GM23338 (cell line): ENCODE results near the gene SEMG2. TPM values are rescaled to one million over a fixed set of nuclear protein-coding genes. Genes with fewer than 3 reads are reported as not detected.

ENCODE experiments used
- ATAC-seq: fragments of 200-7000 bp; cut with Tn5 transposase; 3 replicates; pipeline ENCODE4 v1.9.1; 2020
- DNase-seq: peaks from one replicate; pipeline ENCODE4 v3.0.0-alpha.2; 2015; ENCODE audit warnings: low spot score
- H2AFZ ChIP-seq: fragments of 200-600 bp; sonication (generic); 2 replicates; pipeline ENCODE4 v1.8.0; 2016; ENCODE audit warnings: antibody characterized with exemption, mild to moderate bottlenecking, moderate library complexity
- H3F3A ChIP-seq: fragments of 200-600 bp; sonication (generic); replicated peaks from 2 replicates; pipeline ENCODE4 v1.8.0; 2017; ENCODE audit warnings: antibody characterized with exemption, mixed run types, low read depth
- H3K27ac ChIP-seq: fragments of 200-600 bp; sonication (generic); 2 replicates; pipeline ENCODE4 v1.6.1; 2016; ENCODE audit warnings: low read depth
- H3K27me3 ChIP-seq: fragments of 200-600 bp; sonication (generic); 2 replicates; pipeline ENCODE4 v1.8.0; 2016; ENCODE audit warnings: mild to moderate bottlenecking, mixed run types, moderate library complexity; ENCODE audit not compliant: insufficient read depth
- H3K36me3 ChIP-seq: fragments of 200-600 bp; sonication (generic); 2 replicates; pipeline ENCODE4 v1.8.0; 2016; ENCODE audit warnings: mild to moderate bottlenecking; ENCODE audit not compliant: insufficient read depth
- H3K4me1 ChIP-seq: fragments of 200-600 bp; sonication (generic); 2 replicates; pipeline ENCODE4 v1.8.0; 2016; ENCODE audit warnings: mild to moderate bottlenecking, moderate library complexity; ENCODE audit not compliant: insufficient read depth
- H3K4me2 ChIP-seq: fragments of 200-600 bp; sonication (generic); 2 replicates; pipeline ENCODE4 v1.7.1; 2017; ENCODE audit warnings: mixed run types
- H3K4me3 ChIP-seq: fragments of 200-600 bp; sonication (generic); 2 replicates; pipeline ENCODE4 v1.6.1; 2016; ENCODE audit warnings: mixed run types
- H3K79me2 ChIP-seq: fragments of 200-600 bp; sonication (generic); replicated peaks from 2 replicates; pipeline ENCODE4 v1.8.0; 2017; ENCODE audit warnings: mild to moderate bottlenecking; ENCODE audit not compliant: insufficient read depth
- H3K9me2 ChIP-seq: fragments of 200-600 bp; sonication (generic); 2 replicates; pipeline ENCODE4 v1.8.0; 2017; ENCODE audit not compliant: insufficient read depth
- H4K20me1 ChIP-seq: fragments of 200-600 bp; sonication (generic); replicated peaks from 2 replicates; pipeline ENCODE4 v1.8.0; 2017; ENCODE audit warnings: mild to moderate bottlenecking; ENCODE audit not compliant: insufficient read depth
- H3K27ac Mint-ChIP-seq: 2 replicates; pipeline ENCODE4 v1.8.0; 2020; ENCODE audit warnings: inconsistent platforms, mild to moderate bottlenecking, moderate library complexity, mixed read lengths
- H3K27me3 Mint-ChIP-seq: 3 replicates; pipeline ENCODE4 v1.8.0; 2022; ENCODE audit warnings: low read depth, mild to moderate bottlenecking, moderate library complexity, mixed read lengths, inconsistent platforms; ENCODE audit not compliant: insufficient read depth, poor library complexity
- H3K36me3 Mint-ChIP-seq: 3 replicates; pipeline ENCODE4 v1.8.0; 2021; ENCODE audit warnings: low read depth, mild to moderate bottlenecking, inconsistent platforms, moderate library complexity, mixed read lengths
- H3K4me1 Mint-ChIP-seq: 3 replicates; pipeline ENCODE4 v1.8.0; 2020; ENCODE audit warnings: mild to moderate bottlenecking, inconsistent platforms, mixed read lengths
- H3K4me3 Mint-ChIP-seq: 3 replicates; pipeline ENCODE4 v1.8.0; 2021; ENCODE audit warnings: moderate library complexity, mild to moderate bottlenecking, inconsistent platforms, mixed read lengths
- H3K9me3 Mint-ChIP-seq: 3 replicates; pipeline ENCODE4 v1.8.0; 2020; ENCODE audit warnings: moderate library complexity, mild to moderate bottlenecking, inconsistent platforms, mixed read lengths
- CREB1 ChIP-seq: fragments of 250-450 bp; sonication (Bioruptor Pico); IDR thresholded peaks from 2 replicates; pipeline ENCODE4 v1.5.0; 2020; ENCODE audit warnings: low read depth, mild to moderate bottlenecking, moderate library complexity
- CTCF ChIP-seq, 2 experiments: fragments of 200-600 bp in 1 of 2; sonication (generic) in 1 of 2; conservative IDR thresholded peaks; 2 replicates each; pipeline versions ENCODE4 v1.5.1 to v1.6.1; 2016 to 2017; ENCODE audit warnings: antibody characterized with exemption in 2 of 2, low read depth in 2 of 2, mild to moderate bottlenecking in 2 of 2, moderate library complexity in 1 of 2
- ETS1 ChIP-seq: IDR thresholded peaks from 2 replicates; pipeline ENCODE4 v1.6.1; 2016; ENCODE audit warnings: antibody characterized with exemption
- EZH2 ChIP-seq: fragments of 200-600 bp; sonication (generic); IDR thresholded peaks from one replicate; pipeline ENCODE4 v1.8.0; 2017; ENCODE audit warnings: antibody characterized with exemption, mild to moderate bottlenecking, low read depth; ENCODE audit not compliant: unreplicated experiment
- EZH2phosphoT487 ChIP-seq: fragments of 200-600 bp; sonication (generic); IDR thresholded peaks from one replicate; pipeline ENCODE4 v1.8.1; 2018; ENCODE audit warnings: antibody characterized with exemption; ENCODE audit not compliant: unreplicated experiment
- JUNB ChIP-seq: IDR thresholded peaks from one replicate; pipeline ENCODE4 v1.6.1; 2016; ENCODE audit warnings: antibody characterized with exemption; ENCODE audit not compliant: unreplicated experiment
- NANOG ChIP-seq: IDR thresholded peaks from 2 replicates; pipeline ENCODE4 v1.6.1; 2016; ENCODE audit warnings: antibody characterized with exemption, borderline replicate concordance
- REST ChIP-seq: IDR thresholded peaks from one replicate; pipeline ENCODE4 v1.6.1; 2018; ENCODE audit warnings: antibody characterized with exemption; ENCODE audit not compliant: unreplicated experiment
- STAT1 ChIP-seq: IDR thresholded peaks from one replicate; pipeline ENCODE4 v1.6.1; 2016; ENCODE audit warnings: antibody characterized with exemption; ENCODE audit not compliant: unreplicated experiment
- ZNF331 ChIP-seq: fragments of 250-450 bp; sonication (Bioruptor Pico); IDR thresholded peaks from 2 replicates; pipeline ENCODE4 v1.5.0; 2020; ENCODE audit warnings: low read depth, mild to moderate bottlenecking, moderate library complexity
- polyA plus RNA-seq: library from polyadenylated mRNA; unstranded; fragments of >200 nt; fragmentation: Nextera tagmentation; extraction: Ambion mirVana; gene quantifications from 2 replicates; pipeline ENCODE4 v1.2.1, GENCODE V29; 2016
- total RNA-seq: library from RNA; depleted of rRNA; stranded (reverse); fragments of >200 nt; shearing (Covaris generic); gene quantifications from 2 replicates; pipeline ENCODE4 v1.2.3, GENCODE V29; 2014

Gene SEMG2
- total and polyA plus RNA-seq, 2 experiments from 2014 or later, result not detected

GRCh38 chr20:45189067-45189609, 32.0 kb upstream of the SEMG2 start (continued):
- TF ChIP-seq CTCF (conservative IDR thresholded peaks at IDR 0.05; ENCODE audit: low read depth in 2 of 2) (no peak), EZH2 (no peak), ETS1 (no peak), STAT1 (no peak), REST (no peak), EZH2phosphoT487 (no peak), NANOG (no peak), CREB1 (no peak)

GRCh38 chr20:45189861-45190260, 31.3 kb upstream of the SEMG2 start:
- H3K27ac Mint-ChIP-seq, result no peak overlapping the region
- no peaks in the 10 kb centered on the region for H3K36me3 Mint-ChIP-seq
- Histone ChIP-seq H3K9me2 (0 out of 2 replicates have a peak, but pooled peaks cover 3% of the 10 kb centered on the region), H3K4me1 (no peaks in the 10 kb centered on the region), H3K79me2 (no peaks in the 10 kb centered on the region), H3K4me3 (no peak overlapping the region), H3K27ac (no peak overlapping the region), H4K20me1 (no peaks in the 10 kb centered on the region), H3K36me3 (no peaks in the 10 kb centered on the region), H2AFZ (no peak overlapping the region; the same call in 1 of the 2 replicates), H3K4me2 (no peak overlapping the region), H3F3A (no peaks in the 10 kb centered on the region), H3K27me3 (no peaks in the 10 kb centered on the region)
- no peaks in the 10 kb centered on the region for H3K4me1 Mint-ChIP-seq
- H3K27me3 Mint-ChIP-seq, result no peaks in the 10 kb centered on the region
- H3K4me3 Mint-ChIP-seq, result no peak overlapping the region
- no peak for DNase-seq
- no peak for ATAC-seq
- H3K9me3 Mint-ChIP-seq, result no peaks in the 10 kb centered on the region
- TF ChIP-seq ETS1 (no peak), EZH2 (no peak), NANOG (no peak), CREB1 (no peak), REST (no peak), ZNF331 (CRISPR knock-in tag) (no peak), JUNB (no peak), STAT1 (no peak), EZH2phosphoT487 (no peak)
